Body of pancreas (tissue), 4 donors: Measurements from ENCODE around the gene CRACR2A.

ENCODE experiments used
- CTCF ChIP-seq, 7 experiments: fragments of 450-650 bp in 4 of 7; fragments of 200-600 bp in 3 of 7; sonication (generic) in 3 of 7; IDR thresholded peaks; one replicate each; pipeline ENCODE4 v1.5.1; 2016 to 2019; ENCODE audit warnings: antibody characterized with exemption in 7 of 7
- POLR2A ChIP-seq, 3 donors: fragments of 450-650 bp; IDR thresholded peaks; one replicate each; pipeline ENCODE4 v1.6.1; 2016; ENCODE audit warnings: antibody characterized with exemption in 3 of 3, mild to moderate bottlenecking in 2 of 3

GRCh38 chr12:3747543-3747942 is 5.4 kb downstream of the CRACR2A start:
- no peak for TF ChIP-seq CTCF (IDR thresholded peaks at IDR 0.05)
- no peak for TF ChIP-seq POLR2A (IDR thresholded peaks at IDR 0.05)
